DMS79 treated with DMSO at 0.1 percent for 48 hours (cell line): ENCODE results near the gene AZU1.
A peak's percentile ranks its signal among the peaks of the same experiment; 100 is the strongest.

Experiments used
- DNase-seq: peaks from one replicate; lab custom pipeline; 2025; lab: John Stamatoyannopoulos, UW

AZU1 gene

DNA sequence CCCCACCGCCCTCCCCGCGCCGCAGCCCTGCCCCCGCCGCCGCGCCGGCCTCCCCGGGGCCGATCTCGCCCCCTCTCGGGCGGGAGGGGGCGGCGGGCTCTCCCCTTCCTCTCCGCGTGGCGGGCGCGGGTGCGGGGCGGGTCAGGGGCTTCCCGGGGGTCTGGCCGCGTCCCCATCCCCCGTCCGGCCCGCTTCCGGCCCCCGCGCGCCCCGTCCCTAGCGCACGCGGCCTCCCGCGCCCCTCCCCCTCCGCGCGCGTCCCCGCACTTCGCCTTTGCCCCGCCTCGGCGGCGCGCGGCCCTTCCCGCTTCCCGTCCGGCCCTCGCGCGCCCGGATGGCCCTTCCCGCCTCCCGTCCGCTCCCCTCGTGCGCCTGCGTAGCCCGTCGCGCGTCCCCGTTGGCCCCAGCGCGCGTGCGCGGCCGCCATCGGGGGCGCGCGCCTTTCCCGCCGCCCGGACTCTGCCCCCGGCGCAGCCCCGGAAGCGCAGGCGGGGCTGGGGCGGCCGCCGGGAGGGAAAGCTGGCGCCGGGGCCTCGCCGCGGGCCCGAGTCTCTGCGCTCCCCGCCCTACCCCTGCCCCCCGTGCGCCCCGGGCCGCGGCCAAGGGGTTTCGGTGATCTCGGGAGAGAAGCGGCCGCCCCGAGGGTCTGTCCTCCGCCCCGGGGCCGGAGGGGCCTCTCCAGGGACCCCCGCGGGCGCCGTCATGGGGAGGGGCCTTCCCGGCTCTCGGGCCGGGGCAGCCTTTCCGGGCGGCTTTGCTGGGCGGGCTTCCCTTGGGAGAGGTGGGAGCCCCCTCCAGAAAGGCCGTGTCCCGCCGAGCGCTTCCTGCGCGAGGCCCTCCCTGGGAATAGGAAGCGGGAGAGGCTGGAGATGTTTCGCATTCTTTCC lies 29.9 kb upstream of the AZU1 start:
- DNase-seq: peak; percentile 72

DNA sequence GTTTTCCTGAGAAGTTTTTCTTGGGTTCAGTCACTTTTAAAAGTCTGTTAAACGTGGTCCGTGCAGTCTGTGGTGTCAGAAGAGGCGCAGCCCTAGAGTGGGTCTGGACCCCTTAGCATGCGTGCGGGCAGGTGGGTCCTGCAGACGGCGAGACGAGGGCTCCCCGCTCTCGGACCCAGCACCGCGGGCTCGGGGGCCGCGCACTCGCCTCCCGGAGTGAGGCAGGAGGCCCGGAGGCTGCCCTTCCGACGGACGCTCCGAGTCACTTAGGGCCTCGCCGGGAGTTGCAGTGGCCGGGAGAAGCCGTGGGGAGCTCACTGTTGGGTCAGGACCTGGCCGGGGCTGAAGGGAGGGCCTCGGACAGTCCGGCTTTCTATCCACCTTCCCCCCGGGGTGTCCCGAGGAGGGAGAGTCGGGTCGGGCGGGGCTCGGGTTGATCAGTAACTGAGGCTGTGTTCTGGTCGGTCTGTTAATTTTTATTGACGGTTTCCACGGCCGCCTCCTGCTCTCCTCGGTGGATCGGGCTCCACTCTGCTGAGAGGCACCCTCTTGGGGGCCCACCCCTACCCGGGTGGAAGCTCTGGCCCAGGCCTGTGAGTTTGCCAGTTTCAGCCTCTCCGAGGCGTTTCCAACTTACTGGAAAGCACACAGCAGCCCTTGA lies 29.1 kb upstream of the AZU1 start:
- DNase-seq: no peak

DNA sequence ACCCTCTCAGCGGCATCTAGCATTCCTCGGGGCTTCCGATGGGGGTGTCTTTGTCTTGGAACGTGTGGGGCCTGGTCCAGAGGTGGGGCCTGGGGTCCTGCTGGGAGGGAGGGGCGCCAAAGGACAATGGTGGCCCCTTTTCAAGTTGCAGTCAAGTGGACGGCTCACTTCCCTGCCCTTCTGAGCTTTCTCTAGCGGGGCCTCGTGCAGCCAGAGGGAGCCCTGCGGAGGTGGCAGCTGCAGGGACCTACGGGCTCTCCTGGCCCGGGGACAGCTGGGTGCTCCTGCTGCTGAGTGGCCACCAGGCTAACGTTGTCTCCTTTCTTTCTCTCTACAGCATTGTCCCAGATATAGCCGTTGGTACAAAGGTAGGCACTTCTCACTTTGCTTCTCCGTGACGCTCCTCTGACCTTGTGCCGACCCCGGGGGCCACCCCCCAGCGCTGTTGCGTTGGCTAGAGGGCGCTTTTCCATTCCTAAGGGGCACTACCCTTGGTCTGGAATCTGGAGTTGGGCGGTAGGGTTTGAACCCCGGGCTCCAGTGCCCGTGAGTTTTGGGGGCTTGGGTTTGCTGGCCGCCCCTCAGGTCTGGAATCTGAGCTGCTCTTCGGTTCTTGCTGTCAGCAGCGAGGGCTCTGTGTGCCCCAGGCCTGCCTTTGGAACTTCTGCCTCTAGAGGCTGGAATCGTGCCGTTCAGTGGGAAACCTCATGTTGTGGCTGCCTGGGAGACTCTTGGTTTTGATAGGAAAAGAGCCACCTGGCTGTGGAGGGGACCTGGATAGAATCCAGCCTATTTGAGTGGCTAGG lies 28.4 kb upstream of the AZU1 start:
- peak; percentile 45 for DNase-seq

DNA sequence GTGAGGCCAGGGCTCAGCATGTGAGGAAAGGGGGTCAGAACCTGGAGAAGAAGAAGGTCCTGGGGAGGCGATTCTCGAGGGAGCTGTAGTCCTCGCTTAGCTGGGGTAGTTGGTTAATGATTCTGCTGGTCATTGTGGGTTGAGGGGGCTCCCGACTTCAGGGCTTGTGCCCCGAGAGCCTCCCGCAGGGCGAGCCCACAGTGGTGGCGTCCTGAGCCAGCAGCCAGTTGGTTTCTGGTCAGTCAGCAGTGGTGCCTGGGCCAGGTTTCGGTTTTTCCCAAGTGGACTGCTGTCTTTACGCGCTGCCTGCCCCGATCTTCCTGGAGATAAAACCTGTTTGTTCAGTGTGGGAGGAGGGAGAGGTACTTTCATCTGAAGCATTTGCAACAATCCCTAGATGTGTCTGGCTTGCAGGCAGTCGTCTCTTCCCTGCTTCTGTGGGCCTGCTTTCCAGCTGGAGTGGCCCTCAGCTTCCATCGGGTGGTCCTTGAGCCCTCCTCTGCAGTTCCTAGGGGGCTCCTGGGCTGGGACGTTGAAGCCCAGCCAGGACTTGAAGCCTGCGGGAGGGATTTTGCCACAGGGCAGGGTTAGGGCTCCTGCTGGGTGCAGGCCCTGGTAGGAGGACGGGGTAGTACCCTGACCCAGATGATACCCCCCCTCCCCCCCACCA lies 27.1 kb upstream of the AZU1 start:
- peak; percentile 24 for DNase-seq

DNA sequence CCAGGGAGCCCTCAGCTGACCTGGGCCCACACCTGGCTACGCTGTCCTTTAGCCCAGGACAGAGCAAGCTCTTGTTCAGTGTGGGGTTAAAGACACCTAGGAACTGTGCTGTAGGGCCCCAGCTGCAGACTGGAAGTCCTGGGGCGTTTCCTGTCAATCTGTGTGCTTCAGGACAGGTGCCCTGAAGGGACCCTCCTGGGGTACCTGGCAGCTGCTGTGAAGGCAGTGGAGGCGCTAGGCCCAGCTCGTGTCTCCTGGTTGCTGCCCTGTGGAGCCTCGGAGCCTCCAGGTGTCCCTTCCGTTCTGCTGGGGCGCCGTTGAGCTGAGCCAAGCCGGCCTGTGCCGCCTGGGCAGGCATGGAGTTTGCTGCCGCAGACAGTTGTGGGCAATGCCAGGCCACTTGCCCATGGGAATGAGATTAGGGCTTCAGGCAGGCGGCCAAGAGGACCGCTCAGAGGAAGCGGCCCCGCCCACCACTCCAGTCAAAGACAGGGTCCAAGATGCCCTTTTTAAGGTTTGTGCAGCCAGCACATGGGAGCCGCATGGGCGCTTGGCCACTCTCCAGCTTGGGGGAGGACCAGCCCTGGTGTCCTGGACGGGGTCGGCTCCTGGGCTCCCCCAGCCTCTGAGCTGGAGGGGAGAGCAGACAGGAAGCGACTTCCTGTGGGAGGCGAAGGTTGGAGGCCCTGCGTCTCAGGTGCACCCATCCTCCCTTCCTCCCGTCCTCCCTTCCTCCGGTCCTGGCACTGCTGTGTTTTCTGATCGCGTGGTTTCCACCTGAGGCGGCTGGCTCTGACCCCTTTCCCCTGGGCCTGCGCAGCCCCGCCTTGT lies 26.4 kb upstream of the AZU1 start:
- peak; percentile 80 for DNase-seq

DNA sequence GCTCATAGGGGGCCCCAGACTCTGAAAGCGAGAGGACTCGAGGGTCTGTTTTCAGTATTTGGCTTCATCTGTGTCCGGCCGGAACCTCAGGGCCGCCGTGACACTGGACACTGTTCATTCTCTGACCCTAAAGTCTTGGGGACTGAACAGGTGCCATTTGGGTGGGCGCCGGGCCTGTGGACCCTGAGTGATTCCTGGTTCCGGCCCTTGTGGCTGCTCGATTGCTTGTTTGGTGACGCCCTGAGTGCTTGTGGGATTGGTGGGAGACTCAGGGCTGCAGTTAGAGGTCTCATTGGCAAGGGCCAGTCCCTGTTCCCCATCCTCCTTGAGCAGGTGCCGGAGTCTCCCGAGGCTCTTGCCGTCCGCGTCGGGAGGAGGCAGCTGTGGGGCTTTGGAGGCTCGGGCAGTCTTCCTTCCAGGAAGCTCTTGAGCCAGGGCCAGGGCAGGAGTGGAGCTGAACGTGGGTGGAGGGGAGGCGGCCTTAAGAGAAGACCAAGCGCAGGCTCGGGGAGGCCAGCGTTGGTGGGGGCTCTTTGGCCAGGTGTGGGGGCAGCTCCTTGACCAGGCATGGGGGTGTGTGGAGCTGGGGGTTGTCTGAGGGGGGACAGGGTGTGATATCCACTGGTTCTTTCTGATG lies 25.7 kb upstream of the AZU1 start:
- no peak for DNase-seq

DNA sequence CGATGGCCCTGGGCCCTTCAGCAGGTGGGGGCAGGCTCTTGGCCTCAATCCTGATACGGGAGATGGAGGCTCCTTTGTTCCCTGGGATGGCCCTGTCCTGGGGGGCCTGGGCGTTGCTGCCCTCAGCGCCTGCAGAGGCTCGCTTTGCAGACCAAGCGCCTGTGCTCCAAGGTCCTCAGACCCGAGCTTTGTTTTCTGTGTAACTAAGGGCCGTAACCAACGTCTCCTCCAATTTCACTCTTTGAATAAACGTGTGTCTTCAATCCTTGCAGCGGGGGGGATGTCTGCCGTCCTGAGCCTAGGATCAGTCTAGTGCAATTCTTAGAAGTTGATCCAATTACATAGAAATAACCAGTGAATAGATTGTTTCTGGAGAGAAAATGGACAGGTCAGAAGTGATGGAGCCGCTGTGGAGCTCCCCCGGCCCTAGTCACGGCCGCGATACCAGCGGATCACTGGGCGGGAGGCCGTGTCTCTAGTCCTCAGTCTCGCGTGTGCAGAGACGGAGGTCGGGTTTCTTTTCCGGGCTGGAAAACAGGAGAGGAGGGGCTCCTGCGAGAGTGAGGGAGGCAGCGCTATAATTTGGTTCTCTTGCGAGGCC lies 25.0 kb upstream of the AZU1 start:
- no peak for DNase-seq

DNA sequence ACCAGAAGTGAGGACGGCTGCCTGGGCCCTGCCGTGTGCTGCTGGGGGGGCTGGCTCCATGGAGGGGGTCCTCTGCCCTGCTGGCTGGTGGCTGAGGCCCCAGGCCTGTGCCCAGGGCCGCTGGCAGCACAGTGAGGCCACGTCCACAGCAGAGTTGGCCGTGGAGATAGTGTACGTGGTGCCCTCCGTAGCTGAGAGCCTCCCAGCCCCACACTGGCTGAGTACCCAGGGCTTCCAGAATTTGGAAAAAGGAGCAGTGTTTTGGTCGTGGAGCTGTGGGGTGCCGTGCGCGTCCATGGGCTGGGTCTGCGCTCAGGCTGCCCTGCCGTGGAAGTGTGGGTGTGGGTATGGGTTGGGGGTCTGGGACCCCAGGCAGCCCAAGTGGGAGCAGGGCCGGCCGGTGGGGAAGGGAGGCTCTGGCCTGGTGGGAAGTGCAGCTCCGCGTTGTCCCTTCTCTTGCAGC lies 24.5 kb upstream of the AZU1 start:
- DNase-seq: no peak

DNA sequence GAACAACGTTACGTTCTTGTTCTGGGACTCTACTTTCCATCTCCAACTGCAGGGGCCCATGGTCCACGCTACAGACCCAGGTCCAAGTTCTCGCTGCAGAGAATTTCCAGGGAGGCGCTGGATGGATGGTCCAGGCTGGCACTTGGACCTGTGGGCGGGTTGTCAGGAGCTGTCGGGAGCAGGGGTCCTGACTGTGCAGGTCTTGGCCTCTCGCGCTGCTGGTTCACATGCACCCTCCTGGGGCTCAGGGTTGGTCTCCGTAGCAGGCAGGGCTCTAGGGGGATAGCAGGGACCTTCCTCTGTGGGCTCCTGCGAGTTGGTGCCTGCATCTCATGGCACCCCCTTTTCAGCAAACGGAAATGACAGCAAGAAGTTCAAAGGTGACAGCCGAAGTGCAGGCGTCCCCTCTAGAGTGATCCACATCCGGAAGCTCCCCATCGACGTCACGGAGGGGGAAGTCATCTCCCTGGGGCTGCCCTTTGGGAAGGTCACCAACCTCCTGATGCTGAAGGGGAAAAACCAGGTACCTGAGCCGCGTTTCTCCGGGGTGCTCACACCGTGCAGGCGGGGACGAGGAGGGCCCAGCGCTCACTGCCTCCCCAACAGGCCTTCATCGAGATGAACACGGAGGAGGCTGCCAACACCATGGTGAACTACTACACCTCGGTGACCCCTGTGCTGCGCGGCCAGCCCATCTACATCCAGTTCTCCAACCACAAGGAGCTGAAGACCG lies 23.8 kb upstream of the AZU1 start:
- no peak for DNase-seq

DNA sequence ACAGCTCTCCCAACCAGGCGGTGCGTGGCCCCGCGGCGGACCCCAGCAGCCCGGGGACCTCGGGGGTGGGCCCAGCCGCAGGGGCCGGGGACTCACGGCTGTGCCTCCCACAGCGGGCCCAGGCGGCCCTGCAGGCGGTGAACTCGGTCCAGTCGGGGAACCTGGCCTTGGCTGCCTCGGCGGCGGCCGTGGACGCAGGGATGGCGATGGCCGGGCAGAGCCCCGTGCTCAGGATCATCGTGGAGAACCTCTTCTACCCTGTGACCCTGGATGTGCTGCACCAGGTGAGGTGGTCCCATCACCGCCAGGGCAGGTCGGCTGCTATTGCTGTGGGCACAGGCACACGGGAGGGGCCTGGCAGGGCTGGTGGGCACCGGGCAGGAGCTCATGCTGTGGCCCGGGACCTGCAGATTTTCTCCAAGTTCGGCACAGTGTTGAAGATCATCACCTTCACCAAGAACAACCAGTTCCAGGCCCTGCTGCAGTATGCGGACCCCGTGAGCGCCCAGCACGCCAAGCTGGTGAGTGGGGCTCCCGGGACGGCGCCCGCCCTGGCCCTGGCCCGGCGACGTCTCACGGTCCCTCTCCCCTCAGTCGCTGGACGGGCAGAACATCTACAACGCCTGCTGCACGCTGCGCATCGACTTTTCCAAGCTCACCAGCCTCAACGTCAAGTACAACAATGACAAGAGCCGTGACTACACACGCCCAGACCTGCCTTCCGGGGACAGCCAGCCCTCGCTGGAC lies 23.0 kb upstream of the AZU1 start:
- no peak for DNase-seq

DNA sequence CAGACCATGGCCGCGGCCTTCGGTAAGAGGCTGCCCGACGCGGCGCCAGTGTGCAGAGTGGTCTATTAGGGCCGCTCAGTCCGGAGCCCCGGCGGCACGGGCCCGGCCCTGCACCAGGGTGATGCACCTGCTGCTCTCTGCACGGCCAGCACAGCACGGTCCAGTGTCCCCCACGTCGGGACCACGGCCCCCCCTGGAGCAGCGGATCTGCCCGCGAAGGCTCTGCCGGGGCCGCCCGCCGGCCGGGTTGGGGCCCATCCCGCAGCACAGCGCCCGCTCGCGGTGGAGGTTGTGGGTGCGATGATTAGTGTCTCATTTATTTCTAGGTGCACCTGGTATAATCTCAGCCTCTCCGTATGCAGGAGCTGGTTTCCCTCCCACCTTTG lies 22.5 kb upstream of the AZU1 start:
- DNase-seq: no peak

DNA sequence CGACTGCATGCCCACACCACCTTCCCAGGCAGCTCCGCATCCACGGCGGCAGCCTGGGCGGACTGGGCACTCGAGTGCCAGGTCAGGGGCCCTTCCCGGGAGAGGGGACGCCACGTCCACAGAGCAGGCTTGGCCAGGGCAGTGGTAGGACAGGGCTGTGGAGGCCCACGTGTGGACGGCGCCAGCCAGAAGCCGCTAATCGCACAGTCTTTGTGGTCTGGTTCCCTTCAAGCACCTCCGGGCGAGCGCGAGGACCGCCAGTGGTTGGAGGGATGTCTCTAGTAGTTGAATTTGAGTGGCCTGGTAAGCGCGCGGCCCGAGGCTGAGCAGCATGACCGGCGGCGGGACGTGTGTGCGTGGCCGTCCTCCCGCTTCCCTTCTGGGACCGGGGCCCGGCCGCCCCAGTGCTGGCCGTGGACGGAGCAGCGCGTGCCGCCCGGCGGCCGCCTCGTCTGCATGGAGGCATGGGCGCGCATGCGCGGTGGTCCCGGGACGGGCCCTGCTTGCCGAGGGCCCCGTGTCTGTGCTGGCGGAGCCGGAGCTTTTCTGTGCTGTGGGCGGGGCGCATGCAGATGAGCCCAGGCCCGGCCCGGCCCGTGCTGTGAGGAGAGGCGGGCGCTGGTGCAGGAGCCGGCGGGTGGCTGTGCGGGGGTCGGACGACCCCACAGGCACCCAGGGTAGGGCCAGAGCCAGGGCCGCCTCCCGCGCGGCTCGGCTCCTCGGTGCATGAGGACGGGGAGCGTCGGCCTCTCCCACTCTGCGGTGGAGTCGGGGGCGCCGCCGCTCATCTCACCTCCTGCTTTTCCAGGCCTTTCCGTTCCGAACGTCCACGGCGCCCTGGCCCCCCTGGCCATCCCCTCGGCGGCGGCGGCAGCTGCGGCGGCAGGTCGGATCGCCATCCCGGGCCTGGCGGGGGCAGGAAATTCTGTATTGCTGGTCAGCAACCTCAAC lies 21.8 kb upstream of the AZU1 start:
- DNase-seq: no peak

DNA sequence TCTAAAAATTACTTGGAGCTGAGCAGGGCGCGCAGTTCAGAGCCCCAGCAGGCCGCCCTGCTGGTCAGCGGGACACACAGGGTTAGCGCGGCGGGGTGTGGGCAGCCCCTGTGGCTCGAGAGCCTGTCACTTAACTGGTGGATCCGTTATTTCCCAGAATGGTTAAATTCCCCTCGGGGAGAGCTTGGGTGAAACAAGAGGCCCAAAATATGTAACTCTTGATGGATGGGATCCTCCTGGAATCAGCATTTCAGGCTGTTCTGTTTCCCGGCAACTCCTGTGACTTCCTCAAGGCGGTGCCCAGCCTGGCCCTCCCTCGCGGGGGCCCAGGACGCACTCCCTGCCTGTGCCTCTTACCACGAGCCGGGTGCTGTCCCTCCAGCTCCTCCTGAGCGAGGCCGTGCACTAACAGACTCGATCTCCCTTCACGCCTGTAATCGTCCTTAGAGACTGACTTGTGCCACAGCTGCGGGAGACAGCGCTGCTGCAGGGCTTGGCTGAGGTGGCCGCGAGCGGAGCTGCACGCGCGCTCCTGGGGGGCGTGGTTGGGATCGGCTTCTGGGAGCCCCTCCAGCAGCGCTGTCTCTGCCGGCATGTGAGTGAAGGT lies 20.7 kb upstream of the AZU1 start:
- no peak for DNase-seq

DNA sequence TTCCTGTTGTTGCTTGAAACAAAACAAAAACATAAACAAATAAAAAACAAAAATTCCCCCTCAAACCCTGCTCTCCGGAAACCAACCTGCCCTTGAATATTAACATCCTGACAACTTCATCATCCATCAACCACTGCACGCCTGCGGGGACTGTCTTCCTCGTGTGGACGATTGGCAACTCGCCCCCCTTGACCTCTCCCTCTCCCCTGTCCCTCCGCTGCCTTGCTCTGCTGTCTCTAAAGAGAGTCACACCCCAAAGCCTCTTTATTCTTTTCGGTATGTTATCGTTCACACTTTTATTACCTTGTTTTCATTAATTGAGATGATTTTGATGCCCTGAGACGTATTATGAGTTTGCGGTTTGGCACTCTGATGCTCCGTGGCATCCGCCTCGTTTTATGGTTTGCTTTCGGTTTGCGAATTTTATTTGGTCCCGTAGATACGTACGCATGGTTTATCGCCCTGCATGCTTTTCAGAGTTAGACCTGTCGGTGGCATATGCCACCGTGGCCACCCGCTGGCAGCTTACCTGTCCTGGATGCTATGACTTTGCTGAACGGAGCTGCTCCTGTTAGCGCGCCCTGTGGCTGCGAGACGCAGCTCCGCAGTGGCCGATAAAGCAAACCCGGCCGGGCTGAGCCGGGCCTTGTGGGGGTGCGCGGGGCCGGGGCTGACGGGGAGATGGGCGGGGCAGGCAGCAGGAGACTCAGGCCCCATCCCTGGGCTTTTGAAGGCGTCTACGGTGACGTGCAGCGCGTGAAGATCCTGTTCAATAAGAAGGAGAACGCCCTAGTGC lies 19.8 kb upstream of the AZU1 start:
- DNase-seq: no peak

DNA sequence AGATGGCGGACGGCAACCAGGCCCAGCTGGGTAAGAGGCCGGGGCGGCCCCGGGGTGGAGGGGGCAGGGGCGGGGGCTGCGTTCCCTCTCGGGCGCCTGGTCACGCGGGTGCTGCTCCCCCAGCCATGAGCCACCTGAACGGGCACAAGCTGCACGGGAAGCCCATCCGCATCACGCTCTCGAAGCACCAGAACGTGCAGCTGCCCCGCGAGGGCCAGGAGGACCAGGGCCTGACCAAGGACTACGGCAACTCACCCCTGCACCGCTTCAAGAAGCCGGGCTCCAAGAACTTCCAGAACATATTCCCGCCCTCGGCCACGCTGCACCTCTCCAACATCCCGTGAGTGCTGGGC lies 19.2 kb upstream of the AZU1 start:
- no peak for DNase-seq

DNA sequence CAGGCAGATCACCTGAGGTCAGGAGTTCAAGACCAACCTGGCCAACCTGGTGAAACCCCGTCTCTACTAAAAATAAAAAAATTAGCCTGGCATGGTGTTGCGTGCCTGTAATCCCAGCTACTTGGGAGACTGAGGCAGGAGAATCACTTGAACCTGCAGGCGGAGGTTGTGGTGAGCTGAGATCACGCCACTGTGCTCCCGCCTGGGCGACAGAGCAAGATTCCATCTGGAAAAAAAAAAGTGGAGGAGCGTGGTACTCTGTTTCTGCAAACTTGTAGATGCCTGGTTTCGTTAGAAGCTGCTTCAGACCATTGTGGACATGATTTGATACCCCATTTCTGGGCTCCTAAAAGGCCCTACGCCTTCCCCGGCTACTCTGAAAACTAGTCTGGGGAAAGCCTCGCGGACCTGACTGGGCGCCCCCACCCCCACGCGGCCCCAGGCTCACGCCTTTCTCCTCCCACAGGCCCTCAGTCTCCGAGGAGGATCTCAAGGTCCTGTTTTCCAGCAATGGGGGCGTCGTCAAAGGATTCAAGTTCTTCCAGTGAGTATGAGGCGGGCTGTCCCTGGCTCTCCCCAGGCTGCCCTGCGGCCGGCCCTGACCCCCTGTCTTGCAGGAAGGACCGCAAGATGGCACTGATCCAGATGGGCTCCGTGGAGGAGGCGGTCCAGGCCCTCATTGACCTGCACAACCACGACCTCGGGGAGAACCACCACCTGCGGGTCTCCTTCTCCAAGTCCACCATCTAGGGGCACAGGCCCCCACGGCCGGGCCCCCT lies 17.4 kb upstream of the AZU1 start:
- no peak for DNase-seq
